Suppressor macrophage (primary cell): ENCODE measurements around the gene C1QL4.
A peak's percentile ranks its signal among the peaks of the same experiment; 100 is the strongest.
"Not testable (repeated sequence)": the region's sequence is repeated elsewhere in the genome, so short reads cannot be mapped to it uniquely, and the experiment has no call there.

Experiments used
- DNase-seq, 4 experiments: peaks; one replicate each; pipeline ENCODE4 v3.0.0-alpha.2; 2020 to 2022

The C1QL4 gene

DNA sequence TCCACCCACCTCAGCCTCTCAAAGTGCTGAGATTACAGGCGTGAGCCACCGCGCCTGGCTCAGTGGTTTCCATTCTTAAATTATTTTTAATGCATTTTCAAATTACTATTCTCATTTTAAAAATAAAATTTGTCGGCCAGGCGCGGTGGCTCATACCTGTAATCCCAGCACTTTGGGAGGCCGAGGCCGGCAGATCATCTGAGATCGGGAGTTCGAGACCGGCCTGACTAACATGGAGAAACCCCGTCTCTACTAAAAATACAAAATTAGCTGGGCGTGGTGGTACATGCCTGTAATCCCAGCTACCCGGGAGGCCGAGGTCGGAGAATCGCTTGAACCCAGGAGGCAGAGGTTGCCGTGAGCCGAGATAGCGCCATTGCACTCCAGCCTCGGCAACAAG lies 3.2 kb downstream of the C1QL4 start:
- not testable (repeated sequence) for DNase-seq

DNA sequence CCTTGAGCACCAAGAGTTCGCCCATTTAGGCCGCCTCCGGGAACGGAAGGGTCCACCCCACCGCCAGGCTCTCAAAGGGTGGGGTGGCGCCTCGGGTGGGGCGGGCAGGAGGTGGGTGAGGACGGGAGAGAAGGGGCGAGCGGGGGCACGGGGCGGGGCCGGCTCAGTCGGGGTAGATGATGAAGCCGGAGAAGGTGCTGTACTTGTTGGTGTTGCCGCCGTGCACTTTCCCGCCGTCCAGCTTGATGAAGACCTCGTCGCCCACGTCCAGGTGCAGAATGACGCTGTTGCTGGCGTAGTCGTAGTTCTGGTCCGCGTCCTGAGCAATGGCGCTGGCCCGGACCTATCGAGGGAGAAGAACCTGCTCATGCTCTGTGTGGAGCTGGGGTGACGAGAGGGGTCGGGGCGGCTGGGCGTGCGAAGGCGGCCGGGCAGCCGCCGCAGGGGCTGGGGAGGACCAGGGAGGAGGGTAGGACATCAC lies 4.1 kb downstream of the C1QL4 start:
- no peak for DNase-seq

DNA sequence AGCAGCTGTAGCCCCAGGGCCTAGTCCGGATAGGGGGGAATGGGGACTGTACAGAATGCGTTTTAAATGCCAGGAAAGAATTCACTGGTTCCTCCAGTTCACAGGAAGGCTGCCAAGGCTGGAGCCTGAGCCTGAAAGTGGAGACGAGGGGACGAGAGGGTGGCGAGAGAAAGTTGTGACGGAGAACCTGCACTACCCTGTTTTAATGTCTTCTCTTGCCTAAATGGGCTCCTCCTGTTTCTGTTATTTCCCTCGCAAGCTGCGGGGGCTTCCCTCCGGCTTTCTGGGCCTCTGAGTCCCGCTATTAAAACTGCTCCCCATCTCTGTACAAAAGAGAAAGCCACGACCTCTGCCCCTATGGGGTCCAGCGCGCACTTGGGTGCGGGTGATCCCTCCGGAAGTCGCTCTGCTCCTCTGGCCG lies 4.5 kb downstream of the C1QL4 start:
- DNase-seq, result no peak

DNA sequence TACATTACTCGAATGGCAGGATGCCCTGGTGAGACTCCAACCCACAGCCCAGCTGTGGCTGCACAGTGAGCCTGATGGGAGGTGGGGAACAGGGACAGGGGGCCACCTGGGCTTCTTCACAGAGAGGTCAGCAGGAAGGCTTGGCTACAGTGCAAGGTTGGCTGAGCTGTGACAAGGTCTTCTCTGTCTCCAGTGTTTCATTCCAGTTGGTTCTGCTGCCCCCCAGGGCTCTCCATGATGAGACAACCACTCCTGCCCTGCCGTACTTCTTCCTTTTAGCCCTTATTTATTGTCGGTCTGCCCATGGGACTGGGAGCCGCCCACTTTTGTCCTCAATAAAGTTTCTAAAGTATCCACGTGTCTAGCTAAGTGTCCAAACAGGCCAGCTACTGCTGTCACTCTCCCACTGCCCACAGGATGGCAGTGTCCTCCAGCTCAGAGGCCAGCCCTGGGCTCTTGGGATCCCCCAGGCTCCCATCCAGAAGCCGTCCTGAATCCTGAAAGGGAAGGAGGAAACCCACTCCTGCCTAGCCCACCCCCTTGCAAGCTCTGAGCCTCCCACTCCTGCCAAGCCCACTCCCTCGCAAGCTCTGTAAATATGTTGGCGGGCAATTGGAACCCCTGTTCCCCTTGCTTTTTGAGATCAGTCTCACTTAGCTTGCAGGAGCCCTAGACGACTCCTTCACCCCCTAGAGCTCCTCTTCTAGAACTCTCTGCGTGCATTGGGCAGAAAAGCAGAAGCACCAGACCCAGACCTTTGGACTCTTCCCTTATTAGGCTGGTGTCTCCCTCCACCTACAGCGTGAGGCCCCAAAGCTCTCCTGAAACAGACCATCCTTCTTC lies 5.4 kb downstream of the C1QL4 start:
- DNase-seq, result peak; percentile 57 to 74 (median 70)

DNA sequence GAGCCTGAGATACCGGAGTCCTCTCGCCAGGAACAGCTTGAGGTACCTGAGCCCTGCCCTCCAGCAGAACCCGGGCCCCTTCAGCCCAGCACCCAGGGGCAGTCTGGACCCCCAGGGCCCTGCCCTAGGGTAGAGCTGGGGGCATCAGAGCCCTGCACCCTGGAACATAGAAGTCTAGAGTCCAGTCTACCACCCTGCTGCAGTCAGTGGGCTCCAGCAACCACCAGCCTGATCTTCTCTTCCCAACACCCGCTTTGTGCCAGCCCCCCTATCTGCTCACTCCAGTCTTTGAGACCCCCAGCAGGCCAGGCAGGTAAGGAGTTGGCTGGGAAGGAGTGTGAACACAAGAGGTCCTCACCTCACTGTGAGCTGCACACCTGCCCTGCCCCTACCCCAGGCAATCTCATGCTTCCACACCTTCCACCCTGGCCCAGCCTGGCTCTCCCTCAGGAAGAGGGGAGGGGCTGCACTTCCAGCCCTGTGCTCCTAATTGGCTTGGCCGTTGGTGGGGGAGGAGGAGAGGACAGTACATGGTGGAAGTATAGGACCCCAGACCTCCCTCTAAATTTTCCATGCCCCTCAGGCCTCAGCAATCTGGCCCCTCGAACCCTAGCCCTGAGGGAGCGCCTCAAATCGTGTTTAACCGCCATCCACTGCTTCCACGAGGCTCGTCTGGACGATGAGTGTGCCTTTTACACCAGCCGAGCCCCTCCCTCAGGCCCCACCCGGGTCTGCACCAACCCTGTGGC lies 6.2 kb downstream of the C1QL4 start:
- no peak for DNase-seq

DNA sequence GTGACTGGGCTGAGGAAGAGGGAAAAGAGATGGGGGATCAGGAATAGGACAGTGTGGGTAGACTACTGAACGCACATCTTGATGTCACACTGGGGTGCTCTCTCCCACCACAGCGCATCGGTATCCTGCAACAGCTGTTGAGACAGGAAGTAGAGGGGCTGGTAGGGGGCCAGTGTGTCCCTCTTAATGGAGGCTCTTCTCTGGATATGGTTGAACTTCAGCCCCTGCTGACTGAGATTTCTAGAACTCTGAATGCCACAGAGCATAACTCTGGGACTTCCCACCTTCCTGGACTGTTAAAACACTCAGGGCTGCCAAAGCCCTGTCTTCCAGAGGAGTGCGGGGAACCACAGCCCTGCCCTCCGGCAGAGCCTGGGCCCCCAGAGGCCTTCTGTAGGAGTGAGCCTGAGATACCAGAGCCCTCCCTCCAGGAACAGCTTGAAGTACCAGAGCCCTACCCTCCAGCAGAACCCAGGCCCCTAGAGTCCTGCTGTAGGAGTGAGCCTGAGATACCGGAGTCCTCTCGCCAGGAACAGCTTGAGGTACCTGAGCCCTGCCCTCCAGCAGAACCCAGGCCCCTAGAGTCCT lies 6.9 kb downstream of the C1QL4 start:
- DNase-seq, result no peak

DNA sequence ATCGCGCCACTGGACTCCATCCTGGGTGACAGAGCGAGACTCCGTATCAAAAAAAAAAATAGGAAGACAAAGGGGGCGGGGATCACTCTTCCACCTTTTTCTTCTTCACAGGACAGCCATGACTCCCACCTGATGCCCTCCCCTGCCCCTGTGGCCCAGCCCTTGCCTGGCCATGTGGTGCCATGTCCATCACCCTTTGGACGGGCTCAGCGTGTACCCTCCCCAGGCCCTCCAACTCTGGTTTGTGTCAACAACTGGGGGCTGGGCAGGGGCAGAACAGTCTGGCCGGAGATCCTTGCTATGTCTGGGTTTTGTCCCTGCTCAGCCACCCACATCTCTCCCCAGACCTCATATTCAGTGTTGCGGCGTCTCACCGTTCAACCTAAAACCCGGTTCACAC lies 8.2 kb downstream of the C1QL4 start:
- DNase-seq, result no peak

DNA sequence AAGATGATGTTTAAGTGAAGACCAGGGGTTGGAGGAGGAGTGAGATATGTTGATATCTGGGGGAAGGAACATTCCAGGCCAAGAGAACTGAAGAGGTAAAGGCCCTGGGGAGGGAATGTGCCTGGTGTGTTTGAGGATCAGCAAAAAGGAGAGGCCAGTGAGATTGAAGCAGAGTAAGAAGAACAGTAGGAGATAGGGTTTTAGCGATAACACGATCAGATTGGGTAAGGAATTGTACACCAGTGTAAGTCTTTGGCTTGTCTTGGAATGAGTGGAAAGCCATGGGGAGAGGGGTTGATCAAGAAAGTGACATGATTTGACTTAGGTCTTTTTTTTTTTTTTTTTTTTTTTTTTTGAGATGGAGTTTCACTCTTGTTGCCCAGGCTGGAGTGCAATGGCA lies 9.1 kb downstream of the C1QL4 start:
- DNase-seq, result no peak

DNA sequence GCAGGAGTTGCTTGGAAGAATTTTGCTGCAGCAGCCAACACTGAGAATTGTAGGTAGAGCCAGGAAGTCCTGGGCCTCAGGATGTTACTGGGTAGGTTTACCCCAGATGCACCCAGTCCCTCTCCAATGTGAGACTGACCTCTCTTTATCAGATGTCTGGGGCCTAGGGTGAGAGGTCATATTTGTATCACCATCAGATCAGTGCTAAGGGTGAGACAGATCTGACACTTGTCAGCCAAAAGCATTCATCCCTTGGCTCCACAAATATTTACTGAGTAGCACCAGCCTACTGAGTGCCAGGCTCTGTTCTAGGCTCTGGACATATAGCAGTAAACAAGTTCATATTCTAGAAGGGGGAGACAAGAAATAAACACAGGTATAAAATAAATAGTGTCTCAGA lies 9.6 kb downstream of the C1QL4 start:
- no peak for DNase-seq

DNA sequence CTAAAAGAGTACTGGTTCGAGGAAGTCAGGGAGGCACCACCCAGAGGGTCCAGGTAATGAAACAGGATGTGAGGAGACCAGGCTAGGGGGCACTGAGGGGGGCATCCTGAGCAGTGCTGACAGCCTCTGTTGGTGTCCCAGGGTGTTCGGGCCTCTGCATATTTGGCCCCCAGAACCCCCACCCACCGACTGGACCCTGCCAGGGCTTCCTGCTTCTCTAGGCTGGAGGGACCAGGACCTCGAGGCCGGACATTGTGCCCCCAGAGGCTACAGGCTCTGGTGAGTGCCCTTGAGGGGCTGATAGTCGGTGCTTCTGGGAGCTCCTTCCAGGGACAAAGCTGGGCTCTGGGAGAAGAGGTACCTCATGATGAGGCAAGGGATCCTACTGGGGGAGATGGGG lies 11.4 kb downstream of the C1QL4 start:
- DNase-seq, result no peak

DNA sequence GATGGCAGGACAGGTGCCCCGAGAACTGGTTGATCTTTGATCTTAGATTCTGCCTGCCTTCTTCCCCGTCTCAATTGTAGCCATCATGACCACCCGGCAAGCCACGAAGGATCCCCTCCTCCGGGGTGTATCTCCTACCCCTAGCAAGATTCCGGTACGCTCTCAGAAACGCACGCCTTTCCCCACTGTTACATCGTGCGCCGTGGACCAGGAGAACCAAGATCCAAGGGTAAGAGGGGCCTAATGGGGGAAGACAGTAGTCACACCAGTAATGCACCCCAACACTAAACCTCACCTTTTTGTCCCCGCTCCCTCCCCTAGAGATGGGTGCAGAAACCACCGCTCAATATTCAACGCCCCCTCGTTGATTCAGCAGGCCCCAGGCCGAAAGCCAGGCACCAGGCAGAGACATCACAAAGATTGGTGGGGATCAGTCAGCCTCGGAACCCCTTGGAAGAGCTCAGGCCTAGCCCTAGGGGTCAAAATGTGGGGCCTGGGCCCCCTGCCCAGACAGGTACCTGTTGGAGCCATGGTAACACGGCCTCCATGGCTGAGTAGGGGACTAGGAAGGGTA lies 13.4 kb downstream of the C1QL4 start:
- DNase-seq, result no peak

DNA sequence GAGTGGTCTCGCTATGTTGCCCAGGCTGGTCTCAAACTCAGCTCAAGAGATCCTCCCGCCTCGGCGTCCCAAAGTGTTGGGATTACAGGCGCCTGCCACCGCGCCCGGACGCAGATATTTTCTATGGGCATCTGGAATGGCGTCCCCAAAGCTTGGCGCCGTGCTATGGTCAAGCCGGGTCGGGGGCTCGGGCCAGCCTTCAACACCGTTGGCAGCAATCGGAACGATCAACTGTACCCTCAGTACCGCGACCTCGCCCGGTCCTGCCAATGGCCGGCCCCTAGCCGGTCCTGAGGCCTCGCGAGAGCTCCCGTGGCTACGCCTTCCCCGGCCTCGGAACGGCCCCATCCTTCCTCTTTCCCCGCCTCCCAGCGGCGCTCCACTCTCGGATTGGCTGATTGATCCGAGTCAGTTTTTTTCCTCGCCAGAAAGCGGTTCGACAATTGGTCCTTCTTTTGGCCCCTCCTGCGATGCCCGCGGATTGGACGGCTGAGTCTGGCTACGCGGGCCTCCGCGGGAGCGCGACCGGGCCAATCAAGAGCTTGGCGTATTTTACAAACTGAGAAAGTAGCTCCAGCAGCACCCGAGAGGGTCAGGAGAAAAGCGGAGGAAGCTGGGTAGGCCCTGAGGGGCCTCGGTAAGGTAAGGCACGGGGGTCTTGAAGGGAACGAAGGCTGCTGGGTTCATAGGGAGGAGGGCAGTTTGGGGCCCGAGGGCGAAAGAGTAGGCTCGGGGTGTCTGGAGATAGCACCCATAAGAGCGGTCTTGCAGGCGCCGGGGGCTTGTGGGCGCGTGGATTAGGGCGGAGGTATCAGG lies 14.1 kb downstream of the C1QL4 start, which contains the start of gene TROAP:
TROAP (plus strand) TSS at position 548 of the 816 bp plus-strand sequence. CDS start 354 bp downstream, outside the sequence.
- DNase-seq, result peak; percentile 98 to 99 (median 99)

DNA sequence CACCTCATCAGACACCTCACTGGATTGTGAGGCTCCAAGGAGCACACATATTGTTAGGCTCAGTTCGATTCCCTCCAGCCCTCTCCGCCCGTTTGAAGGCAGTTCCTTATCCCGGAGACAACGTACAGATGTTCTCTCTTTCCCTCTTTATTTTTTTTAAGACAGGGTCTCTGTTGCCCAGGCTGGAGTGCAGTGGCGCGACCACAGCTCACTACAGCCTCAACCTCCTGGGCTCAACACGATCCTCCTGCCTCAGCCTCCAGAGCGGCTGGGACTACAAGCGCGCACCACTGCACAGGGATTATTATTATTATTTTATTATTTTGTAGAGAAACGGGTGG lies 14.7 kb downstream of the C1QL4 start:
- DNase-seq, result no peak

DNA sequence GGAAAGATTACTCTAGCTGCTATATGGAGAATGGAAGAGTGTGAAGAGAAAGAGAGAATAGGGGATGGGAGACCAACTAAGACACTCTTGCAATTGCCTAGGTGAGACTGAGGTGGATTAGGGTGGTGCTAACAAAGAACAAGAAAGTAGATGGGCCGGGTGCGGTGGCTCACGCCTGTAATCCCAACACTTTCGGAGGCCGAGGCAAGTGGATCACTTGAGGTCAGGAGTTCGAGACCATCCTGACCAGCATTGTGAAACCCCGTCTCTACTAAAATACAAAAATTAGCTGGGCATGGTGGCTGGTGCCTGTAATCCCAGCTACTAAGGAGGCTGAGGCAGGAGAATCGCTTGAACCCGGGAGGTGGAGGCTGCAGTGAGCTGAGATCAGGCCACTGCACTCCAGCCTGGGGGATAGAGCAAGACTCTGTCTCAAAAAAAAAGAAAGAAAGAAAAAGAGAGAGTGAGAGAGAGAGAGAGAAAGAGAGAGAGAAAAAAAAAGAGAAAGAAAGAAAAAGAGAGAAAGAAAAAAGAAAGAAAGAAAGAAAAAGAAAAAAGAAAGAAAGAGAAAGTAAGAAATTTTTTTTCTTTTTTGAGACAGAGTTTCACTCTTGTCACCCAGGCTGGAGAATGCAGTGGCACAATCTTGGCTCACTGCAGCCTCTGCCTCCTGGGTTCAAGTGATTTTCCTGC lies 16.4 kb downstream of the C1QL4 start:
- DNase-seq, result not testable (repeated sequence)

DNA sequence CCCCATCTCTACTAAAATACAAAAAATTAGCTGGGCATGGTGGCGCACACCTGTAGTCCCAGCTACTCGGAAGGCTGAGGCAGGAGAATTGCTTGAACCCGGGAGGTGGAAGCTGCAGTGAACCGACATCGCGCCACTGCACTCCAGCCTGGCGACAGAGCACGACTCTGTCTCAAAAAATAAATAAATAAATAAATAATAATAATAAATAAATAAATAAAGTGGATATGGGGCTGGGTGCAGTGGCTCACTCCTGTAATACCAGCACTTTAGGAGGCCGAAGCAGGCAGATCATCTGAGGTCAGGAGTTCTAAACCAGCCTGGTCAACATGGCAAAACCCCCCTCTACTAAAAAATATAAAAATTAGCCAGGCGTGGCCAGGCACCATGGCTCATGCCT lies 19.9 kb downstream of the C1QL4 start:
- not testable (repeated sequence) for DNase-seq

DNA sequence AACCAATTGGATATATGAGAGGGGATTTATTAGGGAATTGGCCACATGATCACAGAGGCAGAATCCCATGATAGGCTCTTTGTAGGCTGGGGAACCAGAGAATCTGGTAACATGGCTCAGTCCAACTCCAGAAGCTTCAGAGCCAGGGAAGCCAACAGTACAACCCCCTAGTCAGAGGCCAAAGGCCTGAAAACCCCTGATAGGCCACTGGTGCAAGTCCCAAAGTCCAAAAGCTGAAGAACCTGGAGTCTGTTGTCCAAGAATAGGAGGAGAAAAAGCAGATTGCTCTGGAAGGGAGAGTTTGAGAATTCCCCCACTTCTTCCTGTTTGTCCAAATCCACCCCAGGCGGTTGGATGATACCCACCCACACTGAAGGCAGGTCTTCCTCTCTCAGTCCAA lies 22.2 kb downstream of the C1QL4 start:
- no peak for DNase-seq

DNA sequence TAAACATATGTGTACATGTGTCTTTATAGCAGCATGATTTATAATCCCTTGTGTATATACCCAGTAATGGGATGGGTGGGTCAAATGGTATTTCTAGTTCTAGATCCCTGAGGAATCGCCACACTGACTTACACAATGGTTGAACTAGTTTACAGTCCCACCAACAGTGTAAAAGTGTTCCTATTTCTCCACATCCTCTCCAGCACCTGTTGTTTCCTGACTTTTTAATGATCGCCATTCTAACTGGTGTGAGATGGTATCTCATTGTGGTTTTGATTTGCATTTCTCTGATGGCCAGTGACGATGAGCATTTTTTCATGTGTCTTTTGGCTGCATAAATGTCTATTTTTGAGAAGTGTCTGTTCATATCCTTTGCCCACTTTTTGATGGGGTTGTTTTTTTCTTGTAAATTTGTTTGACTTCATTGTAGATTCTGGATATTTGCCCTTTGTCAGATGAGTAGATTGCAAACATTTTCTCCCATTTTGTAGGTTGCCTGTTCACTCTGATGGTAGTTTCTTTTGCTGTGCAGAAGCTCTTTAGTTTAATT lies 26.5 kb downstream of the C1QL4 start:
- DNase-seq, result not testable (repeated sequence)

DNA sequence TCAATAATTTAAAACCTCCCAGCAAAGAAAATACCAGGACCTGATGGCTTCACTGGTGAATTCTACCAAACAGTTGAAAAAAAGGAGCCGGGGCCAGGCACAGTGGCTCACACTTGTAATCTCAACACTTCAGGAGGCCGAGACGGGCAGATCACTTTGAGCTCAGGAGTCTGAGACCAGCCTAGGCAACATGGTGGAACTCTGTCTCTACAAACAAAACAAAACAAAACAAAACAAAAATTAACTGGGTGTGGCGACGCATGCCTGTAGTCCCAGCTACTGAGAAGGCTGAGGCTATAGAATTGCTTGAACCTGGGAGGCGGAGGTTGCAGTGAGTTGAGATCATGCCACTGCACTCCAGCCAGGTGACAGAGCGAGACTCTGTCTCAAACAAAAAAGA lies 27.6 kb downstream of the C1QL4 start:
- DNase-seq, result no peak

DNA sequence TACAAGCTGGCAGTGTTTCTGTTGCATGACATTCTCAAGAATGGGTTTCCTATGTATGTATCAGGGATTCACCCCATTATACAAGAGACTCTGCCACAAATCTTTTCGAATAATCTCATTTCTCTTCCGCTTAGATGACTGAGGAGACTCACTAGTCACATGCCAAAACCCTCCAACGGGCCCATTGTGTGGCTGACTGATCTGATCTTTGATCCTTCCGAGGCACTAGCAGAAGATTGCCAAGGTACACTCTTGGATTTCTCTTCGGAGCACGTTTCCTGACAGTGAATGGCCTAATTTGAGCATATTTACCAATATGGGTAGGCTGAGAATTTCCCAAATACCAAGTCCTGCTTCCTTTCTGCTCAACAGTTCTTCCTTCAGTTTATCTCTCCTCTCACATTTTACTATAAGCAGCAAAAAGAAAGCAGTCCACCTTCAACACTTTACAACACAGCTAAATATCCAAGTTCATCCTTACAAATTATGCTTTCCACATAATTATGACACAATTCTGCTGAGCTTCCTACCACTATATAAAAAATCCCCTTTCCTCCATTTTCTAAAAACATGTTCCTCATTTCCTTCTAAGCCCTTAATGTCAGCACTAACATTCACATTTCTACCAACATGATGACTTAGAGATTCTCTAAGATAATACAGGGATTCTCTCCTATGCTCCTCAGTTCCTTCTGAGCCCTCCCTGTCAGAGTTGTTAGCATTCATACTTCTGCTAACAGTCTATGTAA lies 31.1 kb downstream of the C1QL4 start:
- DNase-seq, result peak; percentile 30 to 79 (median 56)

DNA sequence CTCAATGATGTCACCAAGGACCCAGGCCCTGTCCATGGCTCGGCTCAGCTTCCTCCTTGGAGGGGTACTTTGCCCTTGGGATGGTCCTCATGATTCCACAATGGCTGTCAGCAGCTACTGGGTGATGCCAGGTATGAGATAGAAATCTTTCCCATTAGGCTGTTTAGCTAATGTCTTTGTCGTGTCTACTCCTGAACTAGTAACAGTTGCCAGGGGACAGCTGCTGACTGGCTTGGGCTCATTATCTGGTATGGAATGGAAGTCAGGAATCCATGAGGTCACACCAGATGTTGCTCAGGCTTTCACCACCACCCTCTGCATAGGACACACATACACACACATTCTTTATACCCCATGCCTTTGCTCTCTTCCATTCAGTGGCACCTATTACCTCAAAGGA lies 32.8 kb downstream of the C1QL4 start:
- no peak for DNase-seq
